ENCODE data around the gene BAZ2B.

DNA sequence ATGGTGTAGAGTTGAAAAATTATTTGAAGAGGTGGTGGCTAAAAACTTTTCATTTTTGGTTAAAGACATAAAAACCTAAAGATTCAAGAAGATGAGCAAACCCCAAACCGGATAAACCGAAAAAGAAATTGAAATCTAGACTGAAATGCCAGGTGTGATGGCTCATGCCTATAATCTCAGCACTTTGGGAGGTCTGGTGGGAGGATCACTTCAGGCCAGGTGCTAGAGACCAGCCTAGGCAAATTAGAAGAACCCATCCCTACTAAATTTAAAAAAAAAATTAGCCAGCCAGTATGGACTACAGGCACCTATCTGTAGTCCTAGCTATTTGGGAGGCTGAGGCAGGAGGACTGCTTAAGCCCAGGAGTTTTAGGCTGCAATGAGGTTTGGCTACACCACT is 126.9 kb downstream of the BAZ2B start:
- TF ChIP-seq CTCF (IDR thresholded peaks at IDR 0.05; ENCODE audit: extremely low read depth in 1 of 2, insufficient read depth in 1 of 2, low read depth in 1 of 2, low read length in 2 of 2) (no peak), JUN (IDR thresholded peaks at IDR 0.05; ENCODE audit: borderline replicate concordance, insufficient read depth, insufficient read length, low read depth) (no peak), EZH2 (IDR thresholded peaks at IDR 0.05; ENCODE audit: borderline replicate concordance, low read depth, low read length, severe bottlenecking) (no peak), POLR2A (IDR thresholded peaks at IDR 0.05; ENCODE audit: low read depth, low read length) (no peak), POLR2AphosphoS5 (IDR thresholded peaks at IDR 0.05; ENCODE audit: insufficient read depth, low read depth, low read length) (no peak), FOS (IDR thresholded peaks at IDR 0.05; ENCODE audit: borderline replicate concordance, insufficient read depth, low read length) (no peak)
- TF ChIP-seq, protein P1, sequence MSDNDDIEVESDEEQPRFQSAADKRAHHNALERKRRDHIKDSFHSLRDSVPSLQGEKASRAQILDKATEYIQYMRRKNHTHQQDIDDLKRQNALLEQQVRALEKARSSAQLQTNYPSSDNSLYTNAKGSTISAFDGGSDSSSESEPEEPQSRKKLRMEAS (IDR thresholded peaks at IDR 0.05; ENCODE audit: insufficient read depth, insufficient read length): no peak

All from endothelial cell of umbilical vein (primary cell).